ENCODE results near the gene YIF1B. TPM values are rescaled to one million over a fixed set of nuclear protein-coding genes. Genes with fewer than 3 reads are reported as not detected.

Gene YIF1B
- total RNA-seq, 1 experiment from 2014 or later: 73.2 TPM

- H3K56ac ChIP-seq (ENCODE audit: insufficient read length, low read depth, low read length): no peak overlapping the region
- H3K4me1 ChIP-seq (ENCODE audit: insufficient read depth, low read length): peaks cover 3% of the 10 kb centered on the region; the same call in 1 of the 2 replicates
- no peaks in the 10 kb centered on the region for H4K20me1 ChIP-seq (ENCODE audit: control insufficient read depth, insufficient read depth, insufficient read length)
- H3K23ac ChIP-seq (ENCODE audit: insufficient read length, low read depth, low read length): no peak overlapping the region
- no peak overlapping the region for H3K18ac ChIP-seq (ENCODE audit: insufficient read length, low read depth, low read length)
- Mint-ChIP-seq H3K27me3 (ENCODE audit: low read depth) (no peaks in the 10 kb centered on the region; the same call in none of the 2 replicates), H3K36me3 (ENCODE audit: insufficient read depth in 1 of 3, low read depth in 3 of 3) (no peaks in the 10 kb centered on the region), H3K27ac (no peak overlapping the region), H3K4me3 (no peak overlapping the region), H3K4me1 (peaks cover 5% of the 10 kb centered on the region in 2 experiments), H3K9me3 (no peaks in the 10 kb centered on the region)
- H4K91ac ChIP-seq (ENCODE audit: insufficient read length, low read depth, low read length): no peak overlapping the region
- H2BK12ac ChIP-seq (ENCODE audit: insufficient read length, low read depth, low read length): no peak overlapping the region
- H2BK120ac ChIP-seq (ENCODE audit: low read depth, low read length, poor library complexity, severe bottlenecking): no peak overlapping the region
- H2BK15ac ChIP-seq (ENCODE audit: low read depth, low read length): no peak overlapping the region
- no peak overlapping the region for H2BK5ac ChIP-seq (ENCODE audit: insufficient read length, low read length)
- no peak overlapping the region for H3K4me2 ChIP-seq (ENCODE audit: insufficient read depth, insufficient read length, low read length)
- H3K9me3 ChIP-seq (ENCODE audit: control insufficient read depth, low read depth, low read length): no peaks in the 10 kb centered on the region
- no peak overlapping the region for H4K5ac ChIP-seq (ENCODE audit: insufficient read length, low read depth, low read length)
- no peak overlapping the region for H3T11ph ChIP-seq (ENCODE audit: low read length)
- H3K9ac ChIP-seq (ENCODE audit: extremely low read depth, insufficient read length, low read length): no peak overlapping the region
- H3K27ac ChIP-seq (ENCODE audit: insufficient read length, low read depth, low read length): no peak overlapping the region
- TF ChIP-seq, protein P1, sequence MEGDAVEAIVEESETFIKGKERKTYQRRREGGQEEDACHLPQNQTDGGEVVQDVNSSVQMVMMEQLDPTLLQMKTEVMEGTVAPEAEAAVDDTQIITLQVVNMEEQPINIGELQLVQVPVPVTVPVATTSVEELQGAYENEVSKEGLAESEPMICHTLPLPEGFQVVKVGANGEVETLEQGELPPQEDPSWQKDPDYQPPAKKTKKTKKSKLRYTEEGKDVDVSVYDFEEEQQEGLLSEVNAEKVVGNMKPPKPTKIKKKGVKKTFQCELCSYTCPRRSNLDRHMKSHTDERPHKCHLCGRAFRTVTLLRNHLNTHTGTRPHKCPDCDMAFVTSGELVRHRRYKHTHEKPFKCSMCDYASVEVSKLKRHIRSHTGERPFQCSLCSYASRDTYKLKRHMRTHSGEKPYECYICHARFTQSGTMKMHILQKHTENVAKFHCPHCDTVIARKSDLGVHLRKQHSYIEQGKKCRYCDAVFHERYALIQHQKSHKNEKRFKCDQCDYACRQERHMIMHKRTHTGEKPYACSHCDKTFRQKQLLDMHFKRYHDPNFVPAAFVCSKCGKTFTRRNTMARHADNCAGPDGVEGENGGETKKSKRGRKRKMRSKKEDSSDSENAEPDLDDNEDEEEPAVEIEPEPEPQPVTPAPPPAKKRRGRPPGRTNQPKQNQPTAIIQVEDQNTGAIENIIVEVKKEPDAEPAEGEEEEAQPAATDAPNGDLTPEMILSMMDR (conservative IDR thresholded peaks at IDR 0.05): no peak
- no peak overlapping the region for H2AK5ac ChIP-seq (ENCODE audit: insufficient read length, low read length)
- no peaks in the 10 kb centered on the region for H3K79me2 ChIP-seq (ENCODE audit: insufficient read depth, low read length)
- no peak for DNase-seq
- H3K79me1 ChIP-seq (ENCODE audit: insufficient read depth, low read depth, low read length, poor library complexity, severe bottlenecking): no peaks in the 10 kb centered on the region
- H2BK20ac ChIP-seq (ENCODE audit: low read depth, low read length, poor library complexity, severe bottlenecking): no peak overlapping the region
- H3K27me3 ChIP-seq (ENCODE audit: insufficient read depth, low read length): no peaks in the 10 kb centered on the region
- H3K4ac ChIP-seq (ENCODE audit: low read depth, low read length): no peak overlapping the region
- peaks cover 13% of the 10 kb centered on the region for H3K23me2 ChIP-seq (ENCODE audit: insufficient read length, low read depth, low read length, poor library complexity, severe bottlenecking)
- no peak overlapping the region for H2AFZ ChIP-seq (ENCODE audit: low read length)
- WGBS (ENCODE audit: extremely low coverage, insufficient read length, low lambda C conversion rate): no CpG with 5 or more reads among the region's 9 CpGs
- no peak overlapping the region for H4K8ac ChIP-seq (replicated peaks; ENCODE audit: insufficient read length, low read depth, low read length)
- no peak overlapping the region for H3K14ac ChIP-seq (ENCODE audit: insufficient read depth, low read length)
Observed at GRCh38 chr19:38333245-38333644, 17.5 kb upstream of the YIF1B start.
